ENCODE data around the gene CCDC169.

GRCh38 chr13:36188441-36188840 lies 109.2 kb downstream of the CCDC169 start:
- no peak for TF ChIP-seq EZH2 (IDR thresholded peaks at IDR 0.05; ENCODE audit: low read length)
- TF ChIP-seq, protein P1, sequence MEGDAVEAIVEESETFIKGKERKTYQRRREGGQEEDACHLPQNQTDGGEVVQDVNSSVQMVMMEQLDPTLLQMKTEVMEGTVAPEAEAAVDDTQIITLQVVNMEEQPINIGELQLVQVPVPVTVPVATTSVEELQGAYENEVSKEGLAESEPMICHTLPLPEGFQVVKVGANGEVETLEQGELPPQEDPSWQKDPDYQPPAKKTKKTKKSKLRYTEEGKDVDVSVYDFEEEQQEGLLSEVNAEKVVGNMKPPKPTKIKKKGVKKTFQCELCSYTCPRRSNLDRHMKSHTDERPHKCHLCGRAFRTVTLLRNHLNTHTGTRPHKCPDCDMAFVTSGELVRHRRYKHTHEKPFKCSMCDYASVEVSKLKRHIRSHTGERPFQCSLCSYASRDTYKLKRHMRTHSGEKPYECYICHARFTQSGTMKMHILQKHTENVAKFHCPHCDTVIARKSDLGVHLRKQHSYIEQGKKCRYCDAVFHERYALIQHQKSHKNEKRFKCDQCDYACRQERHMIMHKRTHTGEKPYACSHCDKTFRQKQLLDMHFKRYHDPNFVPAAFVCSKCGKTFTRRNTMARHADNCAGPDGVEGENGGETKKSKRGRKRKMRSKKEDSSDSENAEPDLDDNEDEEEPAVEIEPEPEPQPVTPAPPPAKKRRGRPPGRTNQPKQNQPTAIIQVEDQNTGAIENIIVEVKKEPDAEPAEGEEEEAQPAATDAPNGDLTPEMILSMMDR (optimal IDR thresholded peaks at IDR 0.05 in 1 of 3, IDR thresholded peaks at IDR 0.05 in 1 of 3, conservative IDR thresholded peaks at IDR 0.05 in 1 of 3; ENCODE audit: extremely low read depth in 1 of 3, insufficient read depth in 2 of 3, low read length in 3 of 3) = no peak

Measured in keratinocyte (primary cell).